ENCODE data around the gene FZD10.

DNA sequence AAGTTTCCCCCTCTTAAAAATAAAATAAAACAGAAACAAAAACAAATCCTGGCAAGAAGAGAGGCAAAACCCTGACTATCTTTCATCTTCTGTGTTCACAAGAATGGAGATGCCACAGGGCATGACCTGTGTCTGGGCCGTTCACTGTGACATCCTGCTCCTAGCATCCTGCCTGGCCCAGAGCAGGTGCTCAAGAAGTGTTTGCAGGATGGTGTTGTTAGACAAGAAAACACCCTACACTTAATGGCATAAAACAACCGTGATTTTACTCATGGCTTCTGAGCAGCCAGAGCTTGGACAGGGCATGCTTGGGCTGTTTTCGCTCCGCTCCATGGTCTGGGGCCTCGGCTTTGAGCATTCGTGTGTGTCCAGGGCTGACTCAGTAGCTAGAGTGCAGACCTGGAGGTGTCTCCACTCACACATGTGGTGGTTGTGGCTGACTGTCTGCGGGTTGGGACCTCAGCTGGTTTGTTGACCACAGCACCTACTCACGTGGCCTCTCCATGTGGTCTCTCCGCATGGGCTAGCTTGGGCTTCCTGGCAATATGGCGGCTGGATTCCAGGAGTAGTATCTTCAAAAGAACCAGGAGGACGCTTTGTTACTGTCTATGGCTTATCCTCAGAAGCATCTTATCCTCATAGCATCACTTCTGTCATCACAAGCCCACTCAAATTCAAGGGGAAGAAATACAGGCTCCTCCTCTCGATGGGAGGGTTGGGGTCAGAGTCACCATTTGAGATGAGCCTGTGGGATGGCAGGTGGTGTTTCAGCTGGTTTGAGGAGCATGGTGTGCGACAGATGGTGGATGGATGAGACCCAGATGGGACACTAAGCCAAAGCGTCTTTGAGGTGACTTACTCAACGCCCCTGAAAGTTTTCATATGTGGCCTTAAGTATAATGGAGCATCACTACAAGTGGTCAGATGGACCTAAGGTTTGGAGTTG is 33.2 kb upstream of the FZD10 start:
- TF ChIP-seq CTCF (IDR thresholded peaks at IDR 0.05), result no peak
- TF ChIP-seq POLR2A (IDR thresholded peaks at IDR 0.05), result no peak

All from ovary (tissue), 3 donors.